RWPE1 (cell line): ENCODE measurements around the gene IQGAP3.

Experiments used
- CTCF ChIA-PET: fragments of 350-600 bp; sonication (Branson Sonifier 250); formaldehyde crosslinking; extraction: SDS; loops from one replicate; lab custom pipeline; 2021; lab: Yijun Ruan, JAX
- POLR2A ChIA-PET: fragments of 400-600 bp; formaldehyde crosslinking; extraction: SDS; loops from one replicate; lab custom pipeline; 2020; ENCODE audit warnings: antibody characterized with exemption; ENCODE audit not compliant: low non-redundant PET; lab: Yijun Ruan, JAX
- DNase-seq: peaks from one replicate; pipeline ENCODE4 v3.0.0; 2012; ENCODE audit warnings: low spot score
- H3K27ac ChIP-seq: fragments of 450-650 bp; 2 replicates; pipeline ENCODE4 v1.5.1; 2017
- TF ChIP-seq, protein P1 (sequence below): fragments of 450-650 bp; conservative IDR thresholded peaks from 2 replicates; pipeline ENCODE4 v1.5.1; 2017; ENCODE audit warnings: low read depth, mild to moderate bottlenecking

The IQGAP3 gene

DNA sequence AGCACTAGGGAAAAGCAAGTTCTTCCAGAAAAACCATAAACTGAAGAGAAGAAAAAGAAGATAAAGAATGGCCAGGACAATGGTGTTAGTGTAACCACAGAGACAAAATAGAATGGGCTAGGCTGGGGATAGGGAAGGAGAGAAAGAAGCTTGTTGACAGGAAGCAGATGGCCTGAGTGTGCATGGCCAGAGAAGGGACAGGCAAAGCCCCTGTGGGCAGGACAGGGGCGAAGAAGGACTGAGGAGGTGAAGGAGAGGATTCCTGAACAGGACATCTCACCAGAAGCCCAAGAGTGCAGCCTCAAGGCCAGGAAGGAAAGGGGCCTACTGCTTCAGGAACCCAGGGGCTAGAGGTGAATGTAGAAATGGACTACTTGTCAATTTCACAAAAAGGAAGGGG is 29.3 kb downstream of the IQGAP3 start:
- CTCF ChIA-PET: no interaction called here
- POLR2A ChIA-PET: no interaction called here
- no peak overlapping the region for H3K27ac ChIP-seq
- DNase-seq: no peak
- TF ChIP-seq, protein P1, sequence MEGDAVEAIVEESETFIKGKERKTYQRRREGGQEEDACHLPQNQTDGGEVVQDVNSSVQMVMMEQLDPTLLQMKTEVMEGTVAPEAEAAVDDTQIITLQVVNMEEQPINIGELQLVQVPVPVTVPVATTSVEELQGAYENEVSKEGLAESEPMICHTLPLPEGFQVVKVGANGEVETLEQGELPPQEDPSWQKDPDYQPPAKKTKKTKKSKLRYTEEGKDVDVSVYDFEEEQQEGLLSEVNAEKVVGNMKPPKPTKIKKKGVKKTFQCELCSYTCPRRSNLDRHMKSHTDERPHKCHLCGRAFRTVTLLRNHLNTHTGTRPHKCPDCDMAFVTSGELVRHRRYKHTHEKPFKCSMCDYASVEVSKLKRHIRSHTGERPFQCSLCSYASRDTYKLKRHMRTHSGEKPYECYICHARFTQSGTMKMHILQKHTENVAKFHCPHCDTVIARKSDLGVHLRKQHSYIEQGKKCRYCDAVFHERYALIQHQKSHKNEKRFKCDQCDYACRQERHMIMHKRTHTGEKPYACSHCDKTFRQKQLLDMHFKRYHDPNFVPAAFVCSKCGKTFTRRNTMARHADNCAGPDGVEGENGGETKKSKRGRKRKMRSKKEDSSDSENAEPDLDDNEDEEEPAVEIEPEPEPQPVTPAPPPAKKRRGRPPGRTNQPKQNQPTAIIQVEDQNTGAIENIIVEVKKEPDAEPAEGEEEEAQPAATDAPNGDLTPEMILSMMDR: no peak

DNA sequence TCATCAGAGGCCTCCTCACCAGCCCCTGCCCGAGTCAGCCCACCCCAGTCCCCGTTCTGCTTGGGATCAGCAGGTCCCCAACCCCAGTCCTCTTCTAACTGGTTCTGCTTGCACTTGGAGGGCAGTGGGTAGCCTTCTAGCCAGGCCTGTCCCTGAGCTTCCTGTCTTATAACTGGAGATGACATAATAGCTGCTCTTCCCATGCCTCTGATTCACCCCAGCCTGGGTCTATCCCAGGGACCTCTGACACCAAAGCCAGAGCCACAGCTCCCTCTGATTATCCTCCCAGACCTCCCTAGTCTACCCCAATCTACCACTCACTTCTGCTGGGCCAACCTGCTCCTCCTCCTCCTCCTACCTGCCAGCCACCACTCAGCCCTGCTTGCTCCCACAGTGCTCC is 31.4 kb downstream of the IQGAP3 start:
- no peak for DNase-seq
- POLR2A ChIA-PET: no interaction called here
- TF ChIP-seq, protein P1: no peak
- no peak overlapping the region for H3K27ac ChIP-seq
- CTCF ChIA-PET: interaction anchor here (1.3 kb wide), 1 partner anchor 20 kb away, joined by 3 read pairs; no protein-coding TSS in a partner anchor

DNA sequence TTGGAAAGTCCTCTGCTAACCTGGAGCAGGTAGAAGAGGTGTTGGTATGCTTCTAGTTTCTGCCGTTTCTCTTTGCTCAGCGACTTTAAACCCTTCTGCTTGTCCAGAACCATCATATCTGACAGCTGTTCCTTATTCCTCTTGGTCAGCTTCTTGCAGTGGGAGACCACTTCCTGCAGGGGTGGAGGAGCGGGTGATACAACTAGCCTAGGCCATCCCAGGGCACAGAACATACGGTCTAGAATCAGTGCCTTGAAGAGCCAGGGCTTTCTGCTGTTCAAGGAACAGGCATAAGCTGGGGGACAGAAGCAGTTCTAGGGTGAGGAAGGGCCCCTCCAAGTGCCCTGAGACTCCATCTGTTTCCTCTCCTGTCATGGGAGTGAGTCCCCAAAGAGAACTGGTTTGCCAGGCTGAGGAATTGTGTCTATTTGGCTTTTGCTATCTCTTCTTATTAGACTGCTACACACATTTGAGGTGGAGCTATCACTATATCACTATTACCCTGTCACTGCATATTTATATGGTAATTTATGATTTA is 32.5 kb downstream of the IQGAP3 start:
- DNase-seq: no peak
- no peak overlapping the region for H3K27ac ChIP-seq
- ChIA-PET POLR2A (no interaction called here), CTCF (interaction anchor here (0.8 to 1.2 kb wide), 2 partner anchors 12 kb away, joined by 3 to 5 read pairs; no protein-coding TSS in a partner anchor)
- TF ChIP-seq, protein P1: no peak

DNA sequence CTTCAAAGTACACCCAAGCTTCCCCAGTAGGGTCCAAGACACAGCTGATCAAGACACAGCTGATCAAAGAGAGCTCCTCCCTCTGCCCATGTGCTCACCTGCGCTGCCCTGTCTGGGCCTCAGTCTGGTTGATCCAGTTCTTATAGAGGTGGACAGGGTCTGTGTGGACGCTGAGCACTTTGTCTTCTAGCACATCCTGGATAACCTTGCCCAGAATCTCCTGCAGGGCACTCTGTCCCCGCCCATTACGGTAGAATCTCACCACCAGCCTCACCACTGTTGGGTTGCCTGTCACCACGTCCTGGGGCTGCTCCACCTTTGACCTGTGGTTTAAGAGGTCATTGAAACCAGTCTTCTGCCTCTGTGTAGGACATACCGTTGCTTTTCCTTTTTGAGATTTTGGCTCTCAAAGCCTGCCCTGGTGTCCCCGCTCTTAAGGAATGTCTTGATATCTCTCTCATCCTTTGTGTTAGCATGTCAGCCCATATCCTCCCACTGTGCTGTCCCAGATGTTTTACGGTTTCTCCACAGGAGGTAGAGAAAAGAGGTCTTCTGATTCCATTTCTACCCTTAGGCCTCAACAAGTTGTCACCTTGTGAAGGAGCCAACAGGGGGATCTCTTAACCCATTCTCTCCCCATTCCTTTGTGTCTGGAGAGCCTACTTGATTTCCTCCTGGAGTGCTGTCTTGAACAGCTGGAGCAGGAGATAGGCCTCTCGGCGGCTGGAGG is 33.5 kb downstream of the IQGAP3 start:
- no peak overlapping the region for H3K27ac ChIP-seq
- POLR2A ChIA-PET: no interaction called here
- DNase-seq: no peak
- TF ChIP-seq, protein P1: no peak
- CTCF ChIA-PET: interaction anchor here (1.2 kb wide), 1 partner anchor 13 kb away, joined by 5 read pairs; no protein-coding TSS in a partner anchor

DNA sequence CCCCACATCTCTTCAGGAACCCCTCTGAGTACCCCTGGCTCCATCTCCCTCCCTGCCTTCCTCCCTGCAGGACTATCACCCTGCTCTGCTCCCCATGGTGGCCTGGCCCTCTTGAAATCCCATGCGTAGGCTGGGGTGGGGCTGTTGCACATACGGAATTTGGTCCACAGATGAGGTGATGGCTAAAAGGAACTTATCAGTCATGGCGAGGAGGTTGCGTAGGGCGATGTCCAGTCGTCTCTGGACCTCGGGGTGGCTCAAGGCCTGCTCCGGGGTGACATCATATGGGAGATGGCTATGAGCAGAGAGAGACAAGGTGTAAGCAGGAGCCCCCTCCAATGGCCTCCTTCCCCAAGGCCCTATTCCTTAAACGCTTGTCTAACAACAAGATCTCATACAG is 35.3 kb downstream of the IQGAP3 start:
- TF ChIP-seq, protein P1: no peak
- ChIA-PET POLR2A (no interaction called here), CTCF (interaction anchor here (0.6 kb wide), 1 partner anchor 148 kb away, joined by 3 read pairs; no protein-coding TSS in a partner anchor)
- no peak for DNase-seq
- H3K27ac ChIP-seq: no peak overlapping the region

DNA sequence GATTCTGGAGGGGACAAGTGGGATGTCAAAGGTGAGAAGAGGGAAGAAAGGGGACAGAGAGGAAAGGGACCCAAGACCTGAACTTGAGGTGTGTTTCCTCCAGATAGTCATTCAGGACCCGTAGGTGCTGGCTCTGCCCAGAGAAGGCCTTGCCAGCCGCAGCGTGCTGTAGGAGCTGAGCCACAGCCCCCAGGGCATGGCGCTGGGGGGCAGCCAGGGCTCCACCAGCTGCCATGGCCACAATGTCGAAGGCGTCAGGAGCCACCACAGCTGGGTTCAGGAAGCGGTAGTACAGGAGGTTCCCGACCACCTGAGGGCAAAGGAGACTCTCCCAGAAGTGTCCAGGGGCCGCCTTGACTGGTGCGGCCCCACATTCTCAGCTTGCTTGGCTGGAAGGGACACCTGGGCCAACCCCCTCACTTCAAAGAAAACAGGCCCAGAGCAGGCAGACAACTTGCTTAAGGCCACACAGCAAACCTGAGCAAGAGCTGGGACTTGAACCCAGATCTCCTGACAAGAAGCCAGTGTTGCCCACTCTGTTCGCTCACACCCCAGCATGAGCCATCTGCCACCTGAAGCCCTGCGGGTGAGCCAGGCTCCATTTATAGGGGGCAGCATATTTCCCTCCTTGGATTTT is 37.8 kb downstream of the IQGAP3 start:
- DNase-seq: no peak
- TF ChIP-seq, protein P1: no peak
- CTCF ChIA-PET: interaction anchor here (0.5 to 0.6 kb wide), 2 partner anchors 227 to 254 kb away, joined by 3 to 4 read pairs; no protein-coding TSS in a partner anchor
- no peak overlapping the region for H3K27ac ChIP-seq
- POLR2A ChIA-PET: no interaction called here
